Mucosa of gallbladder (tissue), 1 donor: ENCODE results near the gene DFFB. TPM values are rescaled to one million over a fixed set of nuclear protein-coding genes. Genes with fewer than 3 reads are reported as not detected.

Experiments
- DNase-seq: peaks from one replicate; pipeline ENCODE4 v3.0.0-alpha.2; 2020; ENCODE audit warnings: low spot score
- total RNA-seq: library from RNA; stranded (reverse); gene quantifications from one replicate; pipeline ENCODE4 v1.2.1, GENCODE V29; 2021
- donor health status: DM: no; HTN: no; CAD: no.

The DFFB gene
- total RNA-seq, 1 donor from 2014 or later = 9.8 TPM

DNA sequence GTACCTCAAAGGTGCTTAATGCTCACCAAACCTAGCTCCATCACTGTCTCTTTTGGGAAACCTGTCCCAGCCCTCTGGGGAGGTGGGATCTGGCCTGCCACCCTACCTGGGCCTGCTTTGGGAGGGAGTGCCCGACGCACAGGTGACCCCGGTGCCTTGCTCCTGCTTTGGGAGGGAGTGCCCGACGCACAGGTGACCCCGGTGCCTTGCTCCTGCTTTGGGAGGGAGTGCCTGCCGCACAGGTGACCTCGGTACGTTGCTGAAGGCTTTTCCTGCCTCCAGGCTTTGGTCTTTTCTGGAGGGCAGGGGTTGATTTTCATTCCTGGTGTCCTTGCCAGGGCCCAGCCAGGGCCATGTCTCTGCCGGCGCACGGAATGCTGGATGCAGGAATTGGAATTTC is 68.0 kb downstream of the DFFB start:
- no peak for DNase-seq

DNA sequence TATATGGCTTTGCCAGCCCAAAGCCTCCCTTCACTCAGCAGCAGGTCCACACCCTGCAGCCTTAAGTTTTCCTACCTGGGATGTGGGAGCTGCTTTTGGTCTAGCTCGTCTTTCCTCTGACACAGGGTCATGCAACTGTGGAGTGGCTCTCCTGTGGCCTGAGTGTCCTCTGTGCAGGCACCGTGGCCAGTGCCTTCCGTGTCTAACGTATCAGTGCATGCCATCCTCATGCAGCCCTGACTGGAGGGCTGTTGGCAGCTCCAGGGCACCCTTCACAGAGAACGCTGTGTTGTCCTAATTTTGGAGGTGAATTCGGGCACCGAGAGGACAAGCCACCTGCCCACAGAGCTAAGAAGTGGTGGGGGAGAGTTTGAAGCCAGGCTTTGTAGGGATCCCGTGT is 68.5 kb downstream of the DFFB start:
- DNase-seq = no peak

DNA sequence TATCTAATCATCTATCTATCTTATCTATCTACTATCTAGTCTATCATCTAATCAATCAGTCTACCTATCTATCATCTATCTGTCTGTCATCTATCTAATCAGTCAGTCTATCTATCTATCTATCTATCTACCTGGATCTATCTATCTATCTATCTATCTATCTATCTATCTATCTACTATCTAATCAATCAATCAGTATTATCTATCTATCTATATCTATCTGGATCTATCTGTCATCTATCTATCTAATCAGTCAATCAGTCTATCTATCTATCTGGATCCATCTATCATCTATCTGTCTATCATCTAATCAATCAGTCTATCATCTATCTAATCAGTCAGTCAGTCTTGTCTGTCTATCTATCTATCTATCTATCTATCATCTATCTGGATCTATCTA is 69.7 kb downstream of the DFFB start:
- DNase-seq = no peak

DNA sequence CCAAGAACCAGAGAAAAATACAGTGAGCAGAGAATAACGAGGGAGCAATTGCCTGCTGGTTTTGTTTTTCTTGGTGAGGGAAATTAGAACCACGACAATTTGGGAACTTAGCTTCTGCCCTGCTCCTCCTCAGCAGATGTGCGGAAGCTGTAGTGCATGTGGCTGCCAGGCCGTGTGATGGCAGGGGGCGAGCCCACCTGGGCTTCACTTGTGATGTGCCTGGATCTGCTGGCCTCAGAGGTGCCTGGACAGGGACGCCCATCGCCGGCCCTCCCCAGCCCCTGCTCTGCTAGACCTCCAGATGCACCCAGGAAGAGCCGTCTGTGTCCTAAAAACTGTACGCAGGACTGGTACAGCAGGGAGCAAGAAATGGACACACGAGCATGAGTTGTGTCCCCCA is 71.3 kb downstream of the DFFB start:
- DNase-seq = no peak

DNA sequence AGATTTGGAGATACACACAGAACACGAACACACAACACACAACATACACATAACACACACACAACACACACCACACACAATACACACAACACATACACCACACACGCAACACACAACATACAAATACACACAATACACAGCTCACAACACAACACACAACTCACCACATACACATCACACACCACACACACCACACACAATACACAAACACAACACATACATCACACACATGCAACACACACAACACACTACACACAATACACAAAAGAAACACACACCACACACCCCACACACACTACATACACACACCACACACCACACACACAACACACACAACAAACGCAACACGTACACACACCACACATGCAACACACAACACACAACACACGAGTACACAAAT is 71.8 kb downstream of the DFFB start:
- no peak for DNase-seq

DNA sequence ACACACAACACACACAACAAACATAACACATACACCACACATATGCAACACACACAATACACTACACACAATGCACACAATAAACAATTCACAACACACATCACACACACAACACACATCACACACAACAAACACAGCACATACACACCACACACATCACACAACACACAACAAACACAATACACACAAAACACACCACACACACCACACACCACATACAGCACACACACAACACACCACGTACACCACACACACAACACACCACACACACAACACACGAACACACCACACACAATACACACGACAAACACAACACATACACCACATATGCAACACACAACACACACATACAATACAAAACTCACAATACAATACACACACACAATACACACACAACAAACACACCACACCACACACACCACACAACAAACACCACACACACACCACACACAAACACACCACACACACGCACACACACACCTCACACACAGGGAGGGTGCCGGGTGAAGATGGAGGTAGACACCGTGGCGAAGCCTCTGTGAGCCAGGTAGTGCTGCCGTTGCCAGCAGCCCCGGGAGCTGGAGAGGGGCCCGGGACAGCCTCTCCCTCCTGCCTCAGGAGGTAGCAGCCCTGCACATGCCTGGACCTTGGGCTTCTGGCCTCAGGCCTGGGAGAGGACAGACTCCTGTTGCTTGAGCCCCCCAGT is 73.2 kb downstream of the DFFB start:
- no peak for DNase-seq

DNA sequence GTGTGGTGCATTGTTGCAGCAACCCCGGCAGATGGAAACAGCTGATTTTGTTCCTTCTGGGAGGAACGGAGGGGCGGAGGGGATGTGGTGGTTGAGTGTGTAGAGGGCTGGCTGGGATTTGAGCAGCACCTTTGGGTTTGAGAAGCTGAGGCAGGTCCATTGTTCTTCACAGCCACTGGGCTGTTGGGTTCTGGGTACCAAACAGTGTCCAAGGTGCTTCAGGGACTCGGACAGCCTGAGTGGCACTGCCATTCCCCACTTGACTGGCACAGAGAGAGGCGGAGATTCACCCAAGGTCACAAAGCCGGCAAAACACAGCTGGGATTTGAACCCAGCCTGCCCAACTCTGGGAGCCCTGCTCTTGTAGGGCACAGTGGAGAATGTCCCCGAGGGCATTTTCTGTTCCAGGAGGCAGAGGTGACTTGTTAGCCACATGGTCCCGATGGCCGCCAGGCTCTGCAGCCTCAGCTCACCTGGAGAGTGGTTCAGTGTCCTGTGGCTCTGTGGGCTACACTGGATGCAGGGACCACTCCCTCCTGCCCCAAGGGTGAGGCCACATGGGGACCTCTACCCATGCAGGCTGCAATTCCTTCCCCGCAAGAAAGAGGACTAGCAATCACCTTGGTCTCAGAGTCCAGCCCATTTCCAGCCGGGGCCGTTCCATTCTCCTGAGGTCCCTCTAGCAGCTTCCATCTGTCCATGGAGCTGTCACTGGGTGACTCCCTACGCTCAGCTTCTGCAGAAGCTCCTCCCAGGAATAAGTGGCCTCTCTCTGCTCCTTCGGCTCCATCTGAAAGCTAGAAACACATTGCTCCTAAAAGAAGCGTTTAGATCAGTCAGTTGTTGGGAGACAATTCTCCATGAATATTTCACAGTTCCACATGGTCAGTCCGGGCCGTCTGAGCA is 74.0 kb downstream of the DFFB start:
- DNase-seq = no peak

DNA sequence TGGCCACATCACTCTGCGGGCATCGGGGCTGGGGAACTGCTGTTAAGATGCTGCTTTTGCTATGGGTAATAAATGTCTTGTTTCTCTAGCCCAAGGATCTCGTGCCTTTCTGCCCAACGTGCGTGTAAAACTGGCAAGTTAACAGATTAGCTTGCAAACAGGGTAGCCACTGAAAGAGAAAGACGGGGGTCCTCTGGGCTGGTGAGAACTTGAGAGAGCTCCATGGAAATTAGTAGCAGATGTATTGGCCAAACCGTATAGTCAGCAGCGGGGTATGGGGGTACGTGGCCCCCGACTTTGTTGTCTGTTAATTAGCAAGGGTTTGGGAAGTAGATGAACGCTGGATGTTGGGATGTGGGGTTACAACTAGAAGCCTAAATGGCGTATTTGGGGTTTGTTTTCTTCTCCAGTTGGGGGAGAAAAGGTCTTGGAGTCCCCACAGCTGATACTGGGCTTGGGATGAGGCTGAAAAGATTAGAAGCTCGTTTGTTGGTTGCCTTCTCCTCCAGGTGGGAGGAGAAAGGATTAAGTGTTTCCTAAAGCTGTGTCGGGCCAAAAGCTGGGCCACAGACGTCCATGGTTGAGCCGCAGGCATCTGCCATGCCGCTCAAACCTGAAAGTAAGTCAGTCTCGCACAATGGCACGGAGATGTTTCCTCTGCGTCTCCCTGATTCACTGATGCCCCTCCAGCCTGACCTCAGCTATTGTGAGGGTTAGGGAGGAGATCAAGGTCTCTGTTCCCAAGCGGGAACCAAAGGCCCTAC is 75.1 kb downstream of the DFFB start:
- no peak for DNase-seq

Other genes with a start within 250 kb of the DFFB start
- 43.4 TPM for gene MEGF6, start 246.0 kb upstream of the DFFB start, total RNA-seq
- 96.5 TPM for gene TPRG1L, start 232.5 kb upstream of the DFFB start, total RNA-seq
- 21.6 TPM for gene WRAP73, start 207.4 kb upstream of the DFFB start, total RNA-seq
- 0.17 TPM for gene TP73, start 205.0 kb upstream of the DFFB start, total RNA-seq
- gene CCDC27, start 105.0 kb upstream of the DFFB start, total RNA-seq = not detected
- 5.9 TPM for gene SMIM1, start 84.7 kb upstream of the DFFB start, total RNA-seq
- gene LRRC47, start 61.0 kb upstream of the DFFB start, total RNA-seq = 43.2 TPM
- gene CEP104, start 265 bp upstream of the DFFB start, total RNA-seq = 64.1 TPM
- gene C1orf174, start 42.8 kb downstream of the DFFB start, total RNA-seq = 26.4 TPM